ENCODE measurements around the gene CFAP46. TPM values are rescaled to one million over a fixed set of nuclear protein-coding genes. Genes with fewer than 3 reads are reported as not detected.

CFAP46 gene
- total RNA-seq, 1 experiment from 2014 or later = 1.6 TPM

- no peaks in the 10 kb centered on the region for H3K9me3 ChIP-seq (ENCODE audit: control insufficient read depth, insufficient read depth, low read depth, low read length)
- CTCF ChIA-PET = no interaction called here
- no peak overlapping the region for H3K27ac ChIP-seq (ENCODE audit: low read length)
- POLR2A ChIA-PET = no interaction called here
- no peaks in the 10 kb centered on the region for H3K27me3 ChIP-seq (ENCODE audit: control insufficient read depth, insufficient read depth, low read length)
- no peaks in the 10 kb centered on the region for H3K36me3 ChIP-seq (ENCODE audit: control insufficient read depth, insufficient read depth, low read length)
- no TSS peak for BruUV-seq (replicated peaks)
- peak; percentile 21; the same call in 1 of the 2 replicates for ATAC-seq
- no peak overlapping the region for H3K4me3 ChIP-seq (ENCODE audit: low read depth in 2 of 2, low read length in 2 of 2)
- intact Hi-C loops (cut with micrococcal nuclease; ENCODE audit: unreplicated experiment) = no loop called here
- no peak for DNase-seq (ENCODE audit: low read depth, low spot score)
- TF ChIP-seq POLR2AphosphoS5 (IDR thresholded peaks at IDR 0.05; ENCODE audit: low read depth, low read length) (no peak), SIN3A (IDR thresholded peaks at IDR 0.05; ENCODE audit: borderline replicate concordance, insufficient read depth, low read depth, low read length) (no peak), TCF7L2 (IDR thresholded peaks at IDR 0.05; ENCODE audit: low read depth, low read length) (no peak)
- TF ChIP-seq, protein P1, sequence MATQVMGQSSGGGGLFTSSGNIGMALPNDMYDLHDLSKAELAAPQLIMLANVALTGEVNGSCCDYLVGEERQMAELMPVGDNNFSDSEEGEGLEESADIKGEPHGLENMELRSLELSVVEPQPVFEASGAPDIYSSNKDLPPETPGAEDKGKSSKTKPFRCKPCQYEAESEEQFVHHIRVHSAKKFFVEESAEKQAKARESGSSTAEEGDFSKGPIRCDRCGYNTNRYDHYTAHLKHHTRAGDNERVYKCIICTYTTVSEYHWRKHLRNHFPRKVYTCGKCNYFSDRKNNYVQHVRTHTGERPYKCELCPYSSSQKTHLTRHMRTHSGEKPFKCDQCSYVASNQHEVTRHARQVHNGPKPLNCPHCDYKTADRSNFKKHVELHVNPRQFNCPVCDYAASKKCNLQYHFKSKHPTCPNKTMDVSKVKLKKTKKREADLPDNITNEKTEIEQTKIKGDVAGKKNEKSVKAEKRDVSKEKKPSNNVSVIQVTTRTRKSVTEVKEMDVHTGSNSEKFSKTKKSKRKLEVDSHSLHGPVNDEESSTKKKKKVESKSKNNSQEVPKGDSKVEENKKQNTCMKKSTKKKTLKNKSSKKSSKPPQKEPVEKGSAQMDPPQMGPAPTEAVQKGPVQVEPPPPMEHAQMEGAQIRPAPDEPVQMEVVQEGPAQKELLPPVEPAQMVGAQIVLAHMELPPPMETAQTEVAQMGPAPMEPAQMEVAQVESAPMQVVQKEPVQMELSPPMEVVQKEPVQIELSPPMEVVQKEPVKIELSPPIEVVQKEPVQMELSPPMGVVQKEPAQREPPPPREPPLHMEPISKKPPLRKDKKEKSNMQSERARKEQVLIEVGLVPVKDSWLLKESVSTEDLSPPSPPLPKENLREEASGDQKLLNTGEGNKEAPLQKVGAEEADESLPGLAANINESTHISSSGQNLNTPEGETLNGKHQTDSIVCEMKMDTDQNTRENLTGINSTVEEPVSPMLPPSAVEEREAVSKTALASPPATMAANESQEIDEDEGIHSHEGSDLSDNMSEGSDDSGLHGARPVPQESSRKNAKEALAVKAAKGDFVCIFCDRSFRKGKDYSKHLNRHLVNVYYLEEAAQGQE (IDR thresholded peaks at IDR 0.05; ENCODE audit: insufficient read depth in 1 of 2, low read depth in 2 of 2, low read length in 1 of 2) = no peak
- TF ChIP-seq, protein P2, sequence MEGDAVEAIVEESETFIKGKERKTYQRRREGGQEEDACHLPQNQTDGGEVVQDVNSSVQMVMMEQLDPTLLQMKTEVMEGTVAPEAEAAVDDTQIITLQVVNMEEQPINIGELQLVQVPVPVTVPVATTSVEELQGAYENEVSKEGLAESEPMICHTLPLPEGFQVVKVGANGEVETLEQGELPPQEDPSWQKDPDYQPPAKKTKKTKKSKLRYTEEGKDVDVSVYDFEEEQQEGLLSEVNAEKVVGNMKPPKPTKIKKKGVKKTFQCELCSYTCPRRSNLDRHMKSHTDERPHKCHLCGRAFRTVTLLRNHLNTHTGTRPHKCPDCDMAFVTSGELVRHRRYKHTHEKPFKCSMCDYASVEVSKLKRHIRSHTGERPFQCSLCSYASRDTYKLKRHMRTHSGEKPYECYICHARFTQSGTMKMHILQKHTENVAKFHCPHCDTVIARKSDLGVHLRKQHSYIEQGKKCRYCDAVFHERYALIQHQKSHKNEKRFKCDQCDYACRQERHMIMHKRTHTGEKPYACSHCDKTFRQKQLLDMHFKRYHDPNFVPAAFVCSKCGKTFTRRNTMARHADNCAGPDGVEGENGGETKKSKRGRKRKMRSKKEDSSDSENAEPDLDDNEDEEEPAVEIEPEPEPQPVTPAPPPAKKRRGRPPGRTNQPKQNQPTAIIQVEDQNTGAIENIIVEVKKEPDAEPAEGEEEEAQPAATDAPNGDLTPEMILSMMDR (IDR thresholded peaks at IDR 0.05) = no peak
- in situ Hi-C loops (cut with HindIII; ENCODE audit: low pct_unique_long_range_greater_than_20kb, low sequenced_read_pairs) = no loop called here
- H3K4me1 ChIP-seq (ENCODE audit: control insufficient read depth, insufficient read depth, low read length) = no peaks in the 10 kb centered on the region; the same call in none of the 2 replicates
Measured at GRCh38 chr10:132865171-132865631, 77.2 kb downstream of the CFAP46 start.

- ChIA-PET CTCF (no interaction called here), POLR2A (no interaction called here)
- intact Hi-C loops (cut with micrococcal nuclease; ENCODE audit: unreplicated experiment) = no loop called here
- H3K27me3 ChIP-seq (ENCODE audit: control insufficient read depth, insufficient read depth, low read length) = no peaks in the 10 kb centered on the region
- ATAC-seq (peak; percentile 57), DNase-seq (ENCODE audit: low read depth, low spot score) (no peak)
- no peak overlapping the region for H3K27ac ChIP-seq (ENCODE audit: low read length)
- no peaks in the 10 kb centered on the region for H3K36me3 ChIP-seq (ENCODE audit: control insufficient read depth, insufficient read depth, low read length)
- no TSS peak for BruUV-seq (replicated peaks)
- H3K9me3 ChIP-seq (ENCODE audit: control insufficient read depth, insufficient read depth, low read depth, low read length) = no peaks in the 10 kb centered on the region
- TF ChIP-seq TCF7L2 (IDR thresholded peaks at IDR 0.05; ENCODE audit: low read depth, low read length) = peak; percentile 44
- TF ChIP-seq, protein P2 (IDR thresholded peaks at IDR 0.05) = no peak
- in situ Hi-C loops (cut with HindIII; ENCODE audit: low pct_unique_long_range_greater_than_20kb, low sequenced_read_pairs) = no loop called here
- no peak overlapping the region for H3K4me3 ChIP-seq (ENCODE audit: low read depth in 2 of 2, low read length in 2 of 2)
- H3K4me1 ChIP-seq (ENCODE audit: control insufficient read depth, insufficient read depth, low read length) = no peaks in the 10 kb centered on the region; the same call in none of the 2 replicates
Measured at GRCh38 chr10:132862485-132863420, 79.6 kb downstream of the CFAP46 start.

All from Panc1 (cell line).